H1 (cell line): Measurements from ENCODE around the gene POLR2L. TPM values are rescaled to one million over a fixed set of nuclear protein-coding genes. Genes with fewer than 3 reads are reported as not detected.

Experiments used
- CTCF ChIA-PET: fragments of 300-600 bp; sonication (Branson Sonifier 250); formaldehyde crosslinking; loops from one replicate; lab custom pipeline; 2021; ENCODE audit not compliant: partially characterized antibody; lab: Charles Lee
- POLR2A ChIA-PET: fragments of 300-600 bp; sonication (Branson Sonifier 250); formaldehyde crosslinking; loops from one replicate; lab custom pipeline; 2021; ENCODE audit warnings: inconsistent platforms; ENCODE audit not compliant: partially characterized antibody; lab: Charles Lee
- DNase-seq, 2 experiments: peaks; one replicate each; pipeline versions ENCODE4 v3.0.0 to v3.0.0-alpha.2; 2010 to 2022; ENCODE audit warnings: low spot score in 2 of 2, low read depth in 1 of 2, mixed read lengths in 1 of 2
- FAIRE-seq: peaks from 2 replicates; lab custom pipeline; 2011; peaks lifted over from hg19 to GRCh38; lab: Jason Lieb, UNC
- H2AFZ ChIP-seq: 2 replicates; pipeline ENCODE4 v1.8.1; 2012; ENCODE audit warnings: low read length, inconsistent platforms
- H2AK5ac ChIP-seq: 2 replicates; pipeline ENCODE4 v1.6.1; 2013; ENCODE audit warnings: low read depth, low read length
- H2BK120ac ChIP-seq: replicated peaks from 2 replicates; pipeline ENCODE3; 2013; ENCODE audit warnings: low read depth, low read length, inconsistent platforms
- H2BK12ac ChIP-seq: 2 replicates; pipeline ENCODE4 v1.6.1; 2013; ENCODE audit warnings: low read depth, low read length
- H2BK15ac ChIP-seq: 2 replicates; pipeline ENCODE4 v1.6.1; 2013; ENCODE audit warnings: low read length
- H2BK20ac ChIP-seq: 2 replicates; pipeline ENCODE4 v1.6.1; 2013; ENCODE audit warnings: low read length
- H2BK5ac ChIP-seq: 2 replicates; pipeline ENCODE4 v1.6.1; 2013; ENCODE audit warnings: low read depth, low read length
- H3K14ac ChIP-seq: 2 replicates; pipeline ENCODE4 v1.6.1; 2013; ENCODE audit warnings: inconsistent platforms; ENCODE audit not compliant: insufficient read length
- H3K18ac ChIP-seq: 2 replicates; pipeline ENCODE4 v1.6.1; 2013; ENCODE audit warnings: low read length; ENCODE audit errors: extremely low read depth
- H3K23ac ChIP-seq: 2 replicates; pipeline ENCODE4 v1.6.1; 2013; ENCODE audit warnings: inconsistent platforms; ENCODE audit not compliant: insufficient read length
- H3K23me2 ChIP-seq: 2 replicates; pipeline ENCODE4 v1.6.1; 2013; ENCODE audit warnings: low read depth, low read length
- H3K27ac ChIP-seq: 2 replicates; pipeline ENCODE4 v1.6.1; 2011; ENCODE audit warnings: low read depth, low read length, inconsistent platforms
- H3K27me3 ChIP-seq, 4 experiments: replicated peaks in 1 of 4; 1 replicate in 1 of 4; 2 replicates in 3 of 4; pipeline versions ENCODE4 v1.6.1 to v1.8.1; 2011 to 2013; ENCODE audit warnings: low read length in 3 of 4, mild to moderate bottlenecking in 3 of 4, inconsistent platforms in 2 of 4, mixed read lengths in 2 of 4, moderate library complexity in 1 of 4; ENCODE audit not compliant: control insufficient read depth in 3 of 4, insufficient read depth in 3 of 4; ENCODE audit errors: extremely low read depth in 1 of 4
- H3K36me3 ChIP-seq, 4 experiments: 2 replicates each; pipeline versions ENCODE4 v1.6.1 to v1.8.1; 2011 to 2013; ENCODE audit warnings: mild to moderate bottlenecking in 4 of 4, low read length in 3 of 4, moderate library complexity in 2 of 4, control low read depth in 1 of 4, inconsistent platforms in 1 of 4; ENCODE audit not compliant: insufficient read depth in 4 of 4, control insufficient read depth in 2 of 4
- H3K4ac ChIP-seq: replicated peaks from 2 replicates; pipeline ENCODE3; 2013; ENCODE audit warnings: low read length, low read depth, mixed read lengths, inconsistent platforms; ENCODE audit not compliant: insufficient read length
- H3K4me1 ChIP-seq, 4 experiments: replicated peaks in 1 of 4; 1 replicate in 1 of 4; 2 replicates in 3 of 4; pipeline versions ENCODE4 v1.6.1 to v1.8.1; 2011 to 2013; ENCODE audit warnings: low read length in 3 of 4, inconsistent platforms in 2 of 4, mixed read lengths in 1 of 4; ENCODE audit not compliant: insufficient read depth in 4 of 4, control insufficient read depth in 3 of 4
- H3K4me2 ChIP-seq, 2 experiments: 2 replicates each; pipeline versions ENCODE4 v1.6.1 to v1.8.1; 2011 to 2013; ENCODE audit warnings: low read depth in 2 of 2, low read length in 2 of 2, control low read depth in 1 of 2, inconsistent platforms in 1 of 2, mild to moderate bottlenecking in 1 of 2; ENCODE audit not compliant: insufficient read depth in 1 of 2
- H3K4me3 ChIP-seq, 4 experiments: fragments of 200-600, 300-600 bp in 1 of 4; sonication (generic), shearing (Covaris generic), sonication (Bioruptor Twin) in 1 of 4; 2 replicates each; pipeline versions ENCODE4 v1.5.1 to v1.8.1; 2011 to 2016; ENCODE audit warnings: low read length in 4 of 4, low read depth in 3 of 4, control low read depth in 2 of 4, inconsistent platforms in 2 of 4, mild to moderate bottlenecking in 2 of 4, mixed read lengths in 1 of 4, moderate library complexity in 1 of 4; ENCODE audit not compliant: insufficient read depth in 2 of 4; ENCODE audit errors: extremely low read depth in 1 of 4
- H3K56ac ChIP-seq: replicated peaks from 2 replicates; pipeline ENCODE3; 2013; ENCODE audit warnings: low read depth, mild to moderate bottlenecking, mixed read lengths, low read length, inconsistent platforms; ENCODE audit not compliant: insufficient read length
- H3K79me1 ChIP-seq: 2 replicates; pipeline ENCODE4 v1.6.1; 2013; ENCODE audit warnings: low read depth, low read length, control low read depth
- H3K79me2 ChIP-seq, 2 experiments: 2 replicates each; pipeline versions ENCODE4 v1.6.1 to v1.8.1; 2012 to 2013; ENCODE audit warnings: low read length in 2 of 2, mild to moderate bottlenecking in 2 of 2, inconsistent platforms in 1 of 2; ENCODE audit not compliant: insufficient read depth in 2 of 2, control insufficient read depth in 1 of 2
- H3K9ac ChIP-seq, 4 experiments: replicated peaks in 1 of 4; 1 replicate in 1 of 4; 2 replicates in 3 of 4; pipeline versions ENCODE4 v1.6.1 to v1.8.1; 2011 to 2013; ENCODE audit warnings: low read depth in 3 of 4, low read length in 3 of 4, control low read depth in 2 of 4, mild to moderate bottlenecking in 2 of 4, moderate library complexity in 2 of 4, inconsistent platforms in 1 of 4; ENCODE audit errors: extremely low read depth in 1 of 4
- H3K9me3 ChIP-seq, 2 experiments: 2 replicates each; pipeline versions ENCODE4 v1.6.1 to v1.8.1; 2012 to 2013; ENCODE audit warnings: mild to moderate bottlenecking in 2 of 2, moderate library complexity in 2 of 2, control low read depth in 1 of 2, inconsistent platforms in 1 of 2, low read depth in 1 of 2, low read length in 1 of 2, mixed read lengths in 1 of 2; ENCODE audit not compliant: insufficient read depth in 2 of 2
- H4K20me1 ChIP-seq, 2 experiments: replicated peaks in 1 of 2; 2 replicates each; pipeline versions ENCODE3 to v1.8.1; 2011 to 2013; ENCODE audit warnings: inconsistent platforms in 2 of 2, low read length in 2 of 2, mild to moderate bottlenecking in 1 of 2; ENCODE audit not compliant: insufficient read depth in 2 of 2, control insufficient read depth in 1 of 2
- H4K5ac ChIP-seq: 2 replicates; pipeline ENCODE4 v1.6.1; 2013; ENCODE audit warnings: low read length, low read depth, mixed read lengths, inconsistent platforms; ENCODE audit not compliant: insufficient read length
- H4K8ac ChIP-seq: 2 replicates; pipeline ENCODE4 v1.8.0; 2013; ENCODE audit warnings: mild to moderate bottlenecking, moderate library complexity, low read length, inconsistent platforms; ENCODE audit not compliant: insufficient read depth; ENCODE audit errors: extremely low read depth
- H4K91ac ChIP-seq: replicated peaks from 2 replicates; pipeline ENCODE3; 2013; ENCODE audit warnings: low read length, mixed read lengths, inconsistent platforms; ENCODE audit not compliant: insufficient read length
- ASH2L ChIP-seq: fragments of 200-600, 300-600 bp; sonication (generic); IDR thresholded peaks from one replicate; pipeline ENCODE4 v1.7.1; 2017; ENCODE audit warnings: low read length
- ATF2 ChIP-seq: IDR thresholded peaks from 2 replicates; pipeline ENCODE4 v1.6.1; 2012; ENCODE audit warnings: low read length, inconsistent platforms
- CTCF ChIP-seq, 3 experiments: IDR thresholded peaks; 1 replicate in 2 of 3; 2 replicates in 1 of 3; pipeline versions ENCODE4 v1.5.1 to v1.6.1; 2011; ENCODE audit warnings: low read length in 3 of 3, mild to moderate bottlenecking in 3 of 3, inconsistent platforms in 2 of 3, low read depth in 1 of 3, moderate library complexity in 1 of 3; ENCODE audit not compliant: insufficient read depth in 1 of 3; ENCODE audit errors: control extremely low read depth in 1 of 3
- NRF1 ChIP-seq: IDR thresholded peaks from 2 replicates; pipeline ENCODE4 v1.6.1; 2011; ENCODE audit warnings: mild to moderate bottlenecking, low read depth, low read length, improper control_type of control experiment
- POLR2AphosphoS5 ChIP-seq: IDR thresholded peaks from 2 replicates; pipeline ENCODE4 v1.6.1; 2011; ENCODE audit warnings: low read depth, low read length
- WGBS, 2 experiments: shearing (Covaris generic) in 1 of 2; methylation state at CpG; one replicate each; pipeline versions ENCODE4 v1.1.6 to v1.1.7; 2013 to 2015; ENCODE audit warnings: low lambda C conversion rate in 2 of 2, mixed read lengths in 2 of 2, inconsistent platforms in 1 of 2, low coverage in 1 of 2, missing lambda C conversion rate in 1 of 2; ENCODE audit not compliant: insufficient replicate concordance in 2 of 2, insufficient coverage in 1 of 2, insufficient read length in 1 of 2; ENCODE audit errors: extremely low coverage in 1 of 2, missing lambda C conversion rate in 1 of 2; 5-methylcytosine and 5-hydroxymethylcytosine counted together
- polyA plus RNA-seq, 7 experiments: library from polyadenylated mRNA; depleted of rRNA in 3 of 7; stranded (reverse) in 5 of 7; unstranded in 2 of 7; fragments of >200 nt in 5 of 7; fragments of 200-250 nt in 2 of 7; gene quantifications; 1 replicate in 5 of 7; 2 replicates in 1 of 7; 4 replicates in 1 of 7; pipeline versions ENCODE4 v1.2.1 to v1.2.3, GENCODE V29; 2011 to 2013; ENCODE audit warnings: missing spikeins in 2 of 7, mixed read lengths in 2 of 7
- total RNA-seq: library from RNA; stranded (reverse); fragmentation: NEBNext Ultra II Directional; extraction: Animal tissue kit (Norgen Biotek cat#: 25700); gene quantifications from 2 replicates; pipeline ENCODE4 v1.2.1, GENCODE V29; 2021

POLR2L gene
- total and polyA plus RNA-seq, 2 of the 8 experiments (the other 6 are each of a cell fraction or from before 2014, with no cell fraction given), result 140 to 151 TPM

GRCh38 chr11:813072-813455 is 29.3 kb downstream of the POLR2L start:
- H3K4me2 ChIP-seq, result no peak overlapping the region
- CTCF ChIA-PET, result interaction anchor here (0.6 to 2.2 kb wide), 2 partner anchors 20 to 22 kb away, joined by 3 to 5 read pairs; no protein-coding TSS in a partner anchor
- 91% methylated on average over 6 of the region's 6 CpGs; no CpG with 5 or more reads in 1 of the 2 experiments for WGBS, 2 experiments

More at GRCh38 chr11:813072-813455, 29.3 kb downstream of the POLR2L start:
- Histone ChIP-seq H3K4me1 (peaks cover 0 to 9% (median 2%) of the 10 kb centered on the region in 4 experiments; a peak in 3 of 7 replicates), H4K8ac (no peak overlapping the region; the same call in 1 of the 2 replicates), H3K23ac (no peak overlapping the region), H3K14ac (no peak overlapping the region), H3K9me3 (no peaks in the 10 kb centered on the region), H3K79me1 (no peaks in the 10 kb centered on the region), H2AK5ac (no peak overlapping the region), H3K27me3 (no peaks in the 10 kb centered on the region), H4K5ac (no peak overlapping the region), H3K18ac (no peak overlapping the region), H3K23me2 (peaks cover 5% of the 10 kb centered on the region; the same call in 1 of the 2 replicates), H3K4ac (peak overlapping the region; percentile 29), H3K27ac (no peak overlapping the region), H2BK12ac (no peak overlapping the region), H2BK120ac (no peak overlapping the region), H4K91ac (no peak overlapping the region), H3K56ac (no peak overlapping the region), H4K20me1 (peaks cover 10 to 22% of the 10 kb centered on the region in 2 experiments), H3K79me2 (peaks cover 7 to 32% of the 10 kb centered on the region in 2 experiments; a peak in 3 of 4 replicates), H3K4me3 (no peak overlapping the region), H3K36me3 (peaks cover 16 to 29% (median 26%) of the 10 kb centered on the region in 4 experiments), H3K9ac (no peak overlapping the region), H2BK20ac (no peak overlapping the region), H2BK5ac (no peak overlapping the region; the same call in 1 of the 2 replicates), H2BK15ac (no peak overlapping the region), H2AFZ (no peak overlapping the region)
- FAIRE-seq, result no peak
- TF ChIP-seq POLR2AphosphoS5 (peak; percentile 49; the same call in 1 of the 2 replicates), ASH2L (no peak), ATF2 (peak; percentile 36; the same call in 1 of the 2 replicates), CTCF (IDR thresholded peaks at IDR 0.05; ENCODE audit: control extremely low read depth in 1 of 3, insufficient read depth in 1 of 3, low read depth in 1 of 3, low read length in 3 of 3) (no peak), NRF1 (no peak)
- POLR2A ChIA-PET, result interaction anchor here (0.7 to 53.0 kb wide), 12 partner anchors 2 to 277 kb away, joined by 3 to 1917 read pairs (median 4); partner anchors contain the start of genes CD151, CEND1, CRACR2B and GATD1
- no peak for DNase-seq
